Common myeloid progenitor, CD34-positive (primary cell): ENCODE measurements around the gene OR1L4.

Experiments used
- CTCF ChIA-PET: fragments of 350-600 bp; sonication (Branson Sonifier 250); formaldehyde crosslinking; loops from one replicate; lab custom pipeline; 2021; ENCODE audit warnings: antibody characterized with exemption; lab: Charles Lee
- POLR2A ChIA-PET: fragments of 350-600 bp; sonication (Branson Sonifier 250); formaldehyde crosslinking; loops from one replicate; lab custom pipeline; 2021; ENCODE audit warnings: antibody characterized with exemption; lab: Charles Lee
- DNase-seq, 3 donors: peaks; one replicate each; pipeline versions ENCODE4 v3.0.0 to v3.0.0-alpha.2; 2013
- H3K27ac ChIP-seq, 2 experiments: 1 replicate in 1 of 2; 2 replicates in 1 of 2; pipeline ENCODE4 v1.7.0; 2013; ENCODE audit warnings: inconsistent platforms in 2 of 2, low read length in 2 of 2, mild to moderate bottlenecking in 2 of 2, low read depth in 1 of 2, moderate library complexity in 1 of 2; ENCODE audit not compliant: severe bottlenecking in 2 of 2, insufficient read depth in 1 of 2, poor library complexity in 1 of 2
- H3K27me3 ChIP-seq, 5 experiments: replicated peaks in 2 of 5; 1 replicate in 3 of 5; 2 replicates in 2 of 5; pipeline versions ENCODE4 v1.6.1 to v1.7.0; 2013; ENCODE audit warnings: low read length in 4 of 5, mild to moderate bottlenecking in 2 of 5, moderate library complexity in 2 of 5, inconsistent platforms in 1 of 5; ENCODE audit not compliant: insufficient read depth in 5 of 5, control insufficient read depth in 4 of 5
- H3K36me3 ChIP-seq, 4 experiments: 1 replicate in 2 of 4; 2 replicates in 2 of 4; pipeline versions ENCODE4 v1.6.1 to v1.7.0; 2013; ENCODE audit warnings: low read length in 3 of 4, control low read depth in 1 of 4, mild to moderate bottlenecking in 1 of 4; ENCODE audit not compliant: control insufficient read depth in 4 of 4, insufficient read depth in 4 of 4
- H3K4me1 ChIP-seq, 4 experiments: 1 replicate in 3 of 4; 2 replicates in 1 of 4; pipeline versions ENCODE4 v1.6.1 to v1.7.1; 2013; ENCODE audit warnings: low read length in 3 of 4, mild to moderate bottlenecking in 3 of 4, control low read depth in 1 of 4, inconsistent platforms in 1 of 4, moderate library complexity in 1 of 4; ENCODE audit not compliant: control insufficient read depth in 4 of 4, insufficient read depth in 4 of 4; ENCODE audit errors: control extremely low read depth in 1 of 4
- H3K4me3 ChIP-seq, 7 experiments: 1 replicate in 4 of 7; 2 replicates in 3 of 7; pipeline versions ENCODE4 v1.5.1 to v1.7.0; 2013; ENCODE audit warnings: mild to moderate bottlenecking in 7 of 7, low read length in 6 of 7, moderate library complexity in 6 of 7, inconsistent platforms in 2 of 7, low read depth in 2 of 7, control low read depth in 1 of 7; ENCODE audit not compliant: insufficient read depth in 4 of 7, control insufficient read depth in 1 of 7; ENCODE audit errors: extremely low read depth in 1 of 7
- H3K9me3 ChIP-seq, 5 experiments: 1 replicate in 4 of 5; 2 replicates in 1 of 5; pipeline versions ENCODE4 v1.6.1 to v1.7.1; 2013; ENCODE audit warnings: low read length in 4 of 5, mild to moderate bottlenecking in 2 of 5, inconsistent platforms in 1 of 5, low read depth in 1 of 5, moderate library complexity in 1 of 5; ENCODE audit not compliant: control insufficient read depth in 4 of 5, insufficient read depth in 2 of 5; ENCODE audit errors: control extremely low read depth in 1 of 5
- WGBS: methylation state at CpG from one replicate; pipeline ENCODE4 v1.1.5; 2013; ENCODE audit not compliant: insufficient coverage; 5-methylcytosine and 5-hydroxymethylcytosine counted together

Gene OR1L4

GRCh38 chr9:122767817-122768216, 44.0 kb downstream of the OR1L4 start:
- ChIA-PET POLR2A (no interaction called here), CTCF (interaction anchor here (1.1 kb wide), 1 partner anchor 8 kb away, joined by 3 read pairs; no protein-coding TSS in a partner anchor)
- Histone ChIP-seq H3K9me3 (peaks cover 0 to 28% (median 3%) of the 10 kb centered on the region in 5 experiments), H3K27me3 (no peaks in the 10 kb centered on the region), H3K4me1 (no peaks in the 10 kb centered on the region), H3K27ac (no peak overlapping the region), H3K4me3 (no peak overlapping the region), H3K36me3 (no peaks in the 10 kb centered on the region)
- DNase-seq, result no peak
- WGBS, result 98% methylated on average over 4 of the region's 4 CpGs
